Panc1 (cell line): ENCODE results near the gene IGF1R.

Experiments used
- CTCF ChIP-seq: fragments of 450-650 bp; IDR thresholded peaks from 2 replicates; pipeline ENCODE4 v1.5.1; 2017; ENCODE audit warnings: mild to moderate bottlenecking
- POLR2AphosphoS5 ChIP-seq: IDR thresholded peaks from 2 replicates; pipeline ENCODE4 v1.6.1; 2012; ENCODE audit warnings: mild to moderate bottlenecking, low read depth, low read length, moderate library complexity
- REST ChIP-seq, 2 experiments: IDR thresholded peaks; 2 replicates each; pipeline ENCODE4 v1.6.1; 2011 to 2012; ENCODE audit warnings: low read depth in 2 of 2, control low read depth in 1 of 2, low read length in 1 of 2, mild to moderate bottlenecking in 1 of 2, moderate library complexity in 1 of 2; ENCODE audit not compliant: insufficient read depth in 1 of 2
- SIN3A ChIP-seq: IDR thresholded peaks from 2 replicates; pipeline ENCODE4 v1.6.1; 2012; ENCODE audit warnings: low read depth, mild to moderate bottlenecking, low read length, moderate library complexity, borderline replicate concordance; ENCODE audit not compliant: insufficient read depth
- TCF7L2 ChIP-seq: IDR thresholded peaks from 2 replicates; pipeline ENCODE4 v1.6.1; 2011; ENCODE audit warnings: mild to moderate bottlenecking, low read depth, low read length, inconsistent platforms

- TF ChIP-seq REST (IDR thresholded peaks at IDR 0.05; ENCODE audit: insufficient read depth in 1 of 2, low read depth in 2 of 2, low read length in 1 of 2), result no peak
- TF ChIP-seq CTCF, result no peak
- TF ChIP-seq POLR2AphosphoS5, result no peak
- TF ChIP-seq SIN3A, result no peak
- TF ChIP-seq TCF7L2, result no peak
Observed at GRCh38 chr15:98817745-98818144, 169.4 kb downstream of the IGF1R start.
